ENCODE measurements around the gene ASTN1.

ASTN1 gene

GRCh38 chr1:176954242-176954641 is 210.3 kb downstream of the ASTN1 start:
- H3K4me3 ChIP-seq (ENCODE audit: extremely low read depth, insufficient read depth, low read length, poor library complexity, severe bottlenecking) = no peak overlapping the region
- H3K36me3 ChIP-seq (ENCODE audit: control insufficient read depth, insufficient read depth, low read length) = no peaks in the 10 kb centered on the region
- no peaks in the 10 kb centered on the region for H3K4me1 ChIP-seq (ENCODE audit: control insufficient read depth, insufficient read depth, low read length, poor library complexity, severe bottlenecking)
- H3K27ac ChIP-seq (ENCODE audit: low read depth, low read length, severe bottlenecking) = no peak overlapping the region
- H3K9me3 ChIP-seq (ENCODE audit: control insufficient read depth, low read length) = no peaks in the 10 kb centered on the region

GRCh38 chr1:176950736-176951324 is 213.7 kb downstream of the ASTN1 start:
- Histone ChIP-seq H3K27ac (ENCODE audit: low read depth, low read length, severe bottlenecking) (no peak overlapping the region), H3K9me3 (ENCODE audit: control insufficient read depth, low read length) (no peaks in the 10 kb centered on the region), H3K4me3 (ENCODE audit: extremely low read depth, insufficient read depth, low read length, poor library complexity, severe bottlenecking) (no peak overlapping the region), H3K36me3 (ENCODE audit: control insufficient read depth, insufficient read depth, low read length) (no peaks in the 10 kb centered on the region), H3K4me1 (ENCODE audit: control insufficient read depth, insufficient read depth, low read length, poor library complexity, severe bottlenecking) (no peaks in the 10 kb centered on the region)
- WGBS, 2 experiments (ENCODE audit: insufficient coverage in 2 of 2) = 100% methylated on average over 1 of the region's 2 CpGs; no CpG with 5 or more reads in 1 of the 2 experiments

- WGBS, 2 experiments (ENCODE audit: insufficient coverage in 2 of 2) = 19 to 29% methylated on average over 16 of the region's 17 CpGs
- Histone ChIP-seq H3K27ac (ENCODE audit: low read depth, low read length, severe bottlenecking) (no peak overlapping the region), H3K36me3 (ENCODE audit: control insufficient read depth, insufficient read depth, low read length) (no peaks in the 10 kb centered on the region), H3K4me1 (ENCODE audit: control insufficient read depth, insufficient read depth, low read length, poor library complexity, severe bottlenecking) (no peaks in the 10 kb centered on the region), H3K4me3 (ENCODE audit: extremely low read depth, insufficient read depth, low read length, poor library complexity, severe bottlenecking) (no peak overlapping the region), H3K9me3 (ENCODE audit: control insufficient read depth, low read length) (no peaks in the 10 kb centered on the region)
These were observed 215.4 kb downstream of the ASTN1 start for GRCh38 chr1:176949033-176949662.

- H3K27ac ChIP-seq (ENCODE audit: low read depth, low read length, severe bottlenecking) = no peak overlapping the region
- no peaks in the 10 kb centered on the region for H3K36me3 ChIP-seq (ENCODE audit: control insufficient read depth, insufficient read depth, low read length)
- peaks cover 4% of the 10 kb centered on the region for H3K9me3 ChIP-seq (ENCODE audit: control insufficient read depth, low read length)
- 83 to 100% methylated on average over 1 of the region's 4 CpGs for WGBS, 2 experiments (ENCODE audit: insufficient coverage in 2 of 2)
- H3K4me1 ChIP-seq (ENCODE audit: control insufficient read depth, insufficient read depth, low read length, poor library complexity, severe bottlenecking) = no peaks in the 10 kb centered on the region
- no peak overlapping the region for H3K4me3 ChIP-seq (ENCODE audit: extremely low read depth, insufficient read depth, low read length, poor library complexity, severe bottlenecking)
These were observed 219.9 kb downstream of the ASTN1 start for GRCh38 chr1:176944606-176945005.

- Histone ChIP-seq H3K4me1 (ENCODE audit: control insufficient read depth, insufficient read depth, low read length, poor library complexity, severe bottlenecking) (no peaks in the 10 kb centered on the region), H3K9me3 (ENCODE audit: control insufficient read depth, low read length) (peaks cover 4% of the 10 kb centered on the region), H3K27ac (ENCODE audit: low read depth, low read length, severe bottlenecking) (no peak overlapping the region), H3K36me3 (ENCODE audit: control insufficient read depth, insufficient read depth, low read length) (no peaks in the 10 kb centered on the region), H3K4me3 (ENCODE audit: extremely low read depth, insufficient read depth, low read length, poor library complexity, severe bottlenecking) (no peak overlapping the region)
- 87 to 89% methylated on average over 3 to 4 of the region's 4 CpGs for WGBS, 2 experiments (ENCODE audit: insufficient coverage in 2 of 2)
These were observed 220.7 kb downstream of the ASTN1 start for GRCh38 chr1:176943783-176944182.

GRCh38 chr1:176942346-176942745 is 222.2 kb downstream of the ASTN1 start:
- Histone ChIP-seq H3K36me3 (ENCODE audit: control insufficient read depth, insufficient read depth, low read length) (no peaks in the 10 kb centered on the region), H3K9me3 (ENCODE audit: control insufficient read depth, low read length) (peaks cover 4% of the 10 kb centered on the region), H3K4me1 (ENCODE audit: control insufficient read depth, insufficient read depth, low read length, poor library complexity, severe bottlenecking) (no peaks in the 10 kb centered on the region), H3K27ac (ENCODE audit: low read depth, low read length, severe bottlenecking) (no peak overlapping the region), H3K4me3 (ENCODE audit: extremely low read depth, insufficient read depth, low read length, poor library complexity, severe bottlenecking) (no peak overlapping the region)
- WGBS, 2 experiments (ENCODE audit: insufficient coverage in 2 of 2) = no CpG with 5 or more reads among the region's 1 CpG

GRCh38 chr1:176939993-176940392 is 224.5 kb downstream of the ASTN1 start:
- no peak overlapping the region for H3K27ac ChIP-seq (ENCODE audit: low read depth, low read length, severe bottlenecking)
- no peaks in the 10 kb centered on the region for H3K36me3 ChIP-seq (ENCODE audit: control insufficient read depth, insufficient read depth, low read length)
- peaks cover 4% of the 10 kb centered on the region for H3K9me3 ChIP-seq (ENCODE audit: control insufficient read depth, low read length)
- WGBS, 2 experiments (ENCODE audit: insufficient coverage in 2 of 2) = 82 to 94% methylated on average over 1 of the region's 2 CpGs
- no peak overlapping the region for H3K4me3 ChIP-seq (ENCODE audit: extremely low read depth, insufficient read depth, low read length, poor library complexity, severe bottlenecking)
- H3K4me1 ChIP-seq (ENCODE audit: control insufficient read depth, insufficient read depth, low read length, poor library complexity, severe bottlenecking) = no peaks in the 10 kb centered on the region

- Histone ChIP-seq H3K27ac (ENCODE audit: low read depth, low read length, severe bottlenecking) (no peak overlapping the region), H3K4me1 (ENCODE audit: control insufficient read depth, insufficient read depth, low read length, poor library complexity, severe bottlenecking) (no peaks in the 10 kb centered on the region), H3K36me3 (ENCODE audit: control insufficient read depth, insufficient read depth, low read length) (no peaks in the 10 kb centered on the region), H3K4me3 (ENCODE audit: extremely low read depth, insufficient read depth, low read length, poor library complexity, severe bottlenecking) (no peak overlapping the region), H3K9me3 (ENCODE audit: control insufficient read depth, low read length) (peaks cover 4% of the 10 kb centered on the region)
- WGBS, 2 experiments (ENCODE audit: insufficient coverage in 2 of 2) = no CpG with 5 or more reads among the region's 1 CpG
These were observed 226.1 kb downstream of the ASTN1 start for GRCh38 chr1:176938375-176938774.

- 96 to 100% methylated on average over 3 to 4 of the region's 4 CpGs for WGBS, 2 experiments (ENCODE audit: insufficient coverage in 2 of 2)
- no peaks in the 10 kb centered on the region for H3K4me1 ChIP-seq (ENCODE audit: control insufficient read depth, insufficient read depth, low read length, poor library complexity, severe bottlenecking)
- no peaks in the 10 kb centered on the region for H3K9me3 ChIP-seq (ENCODE audit: control insufficient read depth, low read length)
- no peak overlapping the region for H3K4me3 ChIP-seq (ENCODE audit: extremely low read depth, insufficient read depth, low read length, poor library complexity, severe bottlenecking)
- H3K27ac ChIP-seq (ENCODE audit: low read depth, low read length, severe bottlenecking) = no peak overlapping the region
- no peaks in the 10 kb centered on the region for H3K36me3 ChIP-seq (ENCODE audit: control insufficient read depth, insufficient read depth, low read length)
These were observed 230.1 kb downstream of the ASTN1 start for GRCh38 chr1:176934370-176934769.

- 95 to 100% methylated on average over 1 to 2 of the region's 7 CpGs for WGBS, 2 experiments (ENCODE audit: insufficient coverage in 2 of 2)
- H3K4me3 ChIP-seq (ENCODE audit: extremely low read depth, insufficient read depth, low read length, poor library complexity, severe bottlenecking) = no peak overlapping the region
- no peaks in the 10 kb centered on the region for H3K4me1 ChIP-seq (ENCODE audit: control insufficient read depth, insufficient read depth, low read length, poor library complexity, severe bottlenecking)
- no peak overlapping the region for H3K27ac ChIP-seq (ENCODE audit: low read depth, low read length, severe bottlenecking)
- H3K36me3 ChIP-seq (ENCODE audit: control insufficient read depth, insufficient read depth, low read length) = no peaks in the 10 kb centered on the region
- no peaks in the 10 kb centered on the region for H3K9me3 ChIP-seq (ENCODE audit: control insufficient read depth, low read length)
These were observed 232.1 kb downstream of the ASTN1 start for GRCh38 chr1:176932114-176933104.

Data from mesodermal cell (in vitro differentiated cells).